Nucleus accumbens (tissue), 56 donors: ENCODE data around the gene SNX1.
"Not testable (repeated sequence)": the region's sequence is repeated elsewhere in the genome, so short reads cannot be mapped to it uniquely, and the experiment has no call there.

Experiments used
- DNase-seq, 56 donors: peaks; one replicate each; lab custom pipeline; 2025; lab: John Stamatoyannopoulos, UW

The SNX1 gene

GRCh38 chr15:64095795-64096667 lies at the start of gene SNX1:
TSS of gene SNX1 (plus strand) at chr15:64095982. CDS start at chr15:64096014, 32 bp downstream.
- DNase-seq = peak; percentile 49 to 97 (median 92)

- DNase-seq = peak in 49 of 56 donors; percentile 11 to 83 (median 50)
Measured at GRCh38 chr15:64046421-64047153, 49.2 kb upstream of the SNX1 start, which contains the start of gene DAPK2. TSS of gene DAPK2 (minus strand) at chr15:64046485. CDS start at chr15:64040261, 6,224 bp downstream.

GRCh38 chr15:64048781-64049460 lies 46.9 kb upstream of the SNX1 start:
- no peak for DNase-seq

DNA sequence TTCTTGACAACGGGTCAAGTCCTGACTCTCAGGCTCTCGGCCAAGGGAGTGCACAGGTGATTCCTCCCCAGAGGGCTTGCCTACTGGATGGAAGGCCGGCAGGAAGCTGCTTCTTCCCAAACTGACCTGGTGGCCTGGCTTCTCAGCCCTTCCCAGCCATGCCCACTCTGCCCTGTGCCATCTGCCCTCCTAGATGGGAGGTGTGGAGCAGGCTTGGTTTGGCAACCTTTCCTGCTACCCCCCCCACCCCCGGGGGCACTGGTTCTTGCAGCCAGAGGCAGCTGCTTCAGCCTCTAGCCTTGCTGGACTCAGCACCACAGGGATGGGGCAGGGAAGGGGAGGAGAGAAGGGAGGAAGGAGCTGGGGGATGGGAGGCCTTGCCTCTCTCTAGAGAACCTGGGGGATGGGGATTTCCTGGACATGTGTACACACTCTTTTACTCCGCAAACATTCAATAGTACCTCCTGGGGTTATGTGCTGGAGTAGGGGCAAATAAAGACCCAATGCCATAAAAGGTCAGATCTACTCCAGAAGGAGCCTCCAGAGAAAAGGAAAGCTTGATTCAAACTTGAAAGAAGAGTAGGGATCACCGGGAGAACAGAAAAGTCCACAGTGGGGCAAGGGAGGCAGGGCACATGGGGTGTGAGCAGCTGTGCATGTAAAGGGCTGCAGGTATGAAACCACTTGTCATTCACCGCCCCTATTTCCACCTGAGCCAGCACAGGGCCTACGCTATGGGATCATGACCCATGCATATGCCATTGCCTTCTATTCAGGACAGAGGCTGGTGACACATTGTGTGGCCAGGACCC lies 45.3 kb upstream of the SNX1 start:
- DNase-seq = no peak

DNA sequence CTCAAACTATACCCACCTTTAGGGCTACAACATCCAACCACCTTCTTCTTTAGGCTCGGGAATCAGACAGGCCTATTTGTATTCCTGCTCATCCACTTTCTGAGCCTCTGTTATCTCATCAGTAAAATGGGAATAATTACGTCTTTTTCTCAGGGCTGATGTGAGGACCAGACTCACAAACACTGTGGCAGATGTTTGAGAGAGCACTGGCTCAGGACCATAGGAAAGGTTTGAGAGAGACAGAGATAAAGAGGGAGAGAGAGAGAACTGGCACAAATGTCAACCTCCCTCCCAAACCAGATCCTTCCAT lies 44.7 kb upstream of the SNX1 start:
- DNase-seq = no peak

GRCh38 chr15:64051407-64052259 lies 44.1 kb upstream of the SNX1 start:
- no peak for DNase-seq

DNA sequence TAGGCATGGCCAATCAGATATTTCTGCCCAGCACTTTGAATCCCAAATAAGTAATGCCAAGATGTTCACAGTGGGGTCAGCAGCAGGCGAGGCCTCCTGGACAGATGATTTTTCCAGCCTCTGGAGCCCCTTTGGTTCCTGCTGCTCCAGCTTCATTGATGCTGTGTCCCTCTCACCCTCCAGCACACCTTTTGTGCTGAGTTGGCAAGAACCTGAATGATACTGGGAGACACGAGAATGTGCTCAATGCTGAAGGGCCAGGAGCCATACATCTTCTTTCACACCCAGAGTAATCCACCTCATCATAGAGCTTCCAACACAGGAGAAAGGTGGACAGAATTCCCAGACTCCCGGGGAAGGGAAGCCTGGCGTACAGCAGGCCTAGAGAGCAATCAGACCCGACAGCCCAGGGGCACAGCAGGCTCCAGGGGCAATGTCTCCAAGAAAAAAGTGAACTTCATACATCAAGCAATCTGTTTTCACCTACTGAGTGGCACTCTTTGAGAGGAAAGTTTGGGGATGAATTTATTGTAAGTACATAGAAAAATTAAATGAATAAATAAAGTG lies 42.8 kb upstream of the SNX1 start:
- DNase-seq = no peak

DNA sequence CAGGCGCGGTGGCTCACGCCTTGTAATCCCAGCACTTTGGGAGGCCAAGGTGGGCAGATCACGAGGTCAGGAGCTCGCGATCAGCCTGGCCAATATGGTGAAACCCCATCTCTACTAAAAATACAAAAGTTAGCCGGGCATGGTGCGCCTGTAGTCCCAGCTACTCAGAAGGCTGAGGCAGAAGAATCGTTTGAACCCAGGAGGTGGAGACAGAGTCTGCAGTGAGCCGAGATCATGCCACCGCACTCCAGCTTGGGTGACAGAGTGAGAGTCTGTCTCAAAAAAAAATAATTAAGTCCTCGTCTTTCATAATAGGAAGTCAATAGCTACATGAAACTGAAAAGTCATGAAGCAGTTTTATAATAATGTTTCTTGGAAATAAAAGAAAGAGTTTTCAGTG lies 42.1 kb upstream of the SNX1 start:
- peak in 1 of 56 donors; percentile 9 for DNase-seq

DNA sequence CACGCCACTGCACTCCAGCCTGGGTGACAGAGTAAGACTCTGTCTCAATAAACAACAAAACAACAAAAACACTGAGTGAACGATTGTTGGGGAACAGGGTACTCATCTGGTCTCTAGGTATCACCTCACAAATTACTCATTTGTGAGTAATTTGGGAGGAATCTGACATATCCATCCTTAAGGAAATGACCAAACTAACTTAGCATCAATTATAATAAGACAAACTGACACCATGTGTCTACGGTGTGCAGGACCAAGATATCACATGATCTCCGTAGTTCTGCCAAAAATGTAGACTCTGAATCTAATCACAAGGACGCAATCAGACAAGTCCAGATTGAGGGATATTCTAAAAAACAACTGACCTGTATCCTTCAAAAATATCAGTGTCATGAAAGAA lies 37.5 kb upstream of the SNX1 start:
- no peak for DNase-seq

DNA sequence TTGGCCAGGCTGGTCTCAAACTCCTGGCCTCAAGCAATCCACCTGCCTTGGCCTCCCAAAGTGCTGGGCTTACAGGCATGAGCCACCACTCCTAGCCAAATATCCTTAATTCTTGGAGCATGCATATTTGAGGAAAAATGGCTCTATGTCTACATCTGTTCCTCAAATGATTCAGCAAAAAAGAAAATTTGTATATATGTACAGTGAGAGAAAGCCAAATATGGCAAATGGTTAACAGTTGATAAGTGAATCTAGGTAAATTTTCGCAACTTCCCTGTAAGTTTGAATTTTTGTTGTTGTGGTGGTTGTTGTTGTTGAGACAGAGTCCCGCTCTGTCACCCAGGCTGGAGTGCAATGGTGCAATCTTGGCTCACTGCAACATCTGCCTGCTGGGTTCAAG lies 36.7 kb upstream of the SNX1 start:
- DNase-seq = not testable (repeated sequence)

- DNase-seq = no peak
Measured at GRCh38 chr15:64060716-64061115, 35.1 kb upstream of the SNX1 start.

GRCh38 chr15:64066451-64066850 lies 29.3 kb upstream of the SNX1 start:
- DNase-seq = no peak

DNA sequence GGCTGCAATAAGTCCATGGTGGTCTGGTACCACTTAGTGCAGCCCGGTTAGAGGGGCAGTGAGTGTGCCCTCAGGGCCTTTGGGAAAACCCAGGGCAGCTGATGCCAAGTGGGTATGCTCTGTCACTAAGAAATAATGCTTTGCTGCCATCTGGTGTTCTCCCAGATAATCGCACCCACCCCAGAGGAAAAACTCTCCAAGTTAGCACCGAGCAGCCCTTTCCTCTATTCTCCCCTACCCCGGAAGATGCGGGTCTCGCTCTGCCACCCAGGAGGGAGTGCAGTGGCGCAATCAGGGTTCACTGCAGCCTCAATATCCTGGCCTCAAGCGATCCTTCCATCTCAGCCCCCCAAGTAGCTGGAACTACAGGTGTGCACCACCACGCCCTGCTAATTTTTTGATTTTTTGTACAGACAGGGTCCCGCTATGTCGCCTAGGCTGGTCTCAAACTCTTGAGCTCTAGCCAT lies 28.2 kb upstream of the SNX1 start:
- DNase-seq = peak in 47 of 56 donors; percentile 8 to 79 (median 38)

DNA sequence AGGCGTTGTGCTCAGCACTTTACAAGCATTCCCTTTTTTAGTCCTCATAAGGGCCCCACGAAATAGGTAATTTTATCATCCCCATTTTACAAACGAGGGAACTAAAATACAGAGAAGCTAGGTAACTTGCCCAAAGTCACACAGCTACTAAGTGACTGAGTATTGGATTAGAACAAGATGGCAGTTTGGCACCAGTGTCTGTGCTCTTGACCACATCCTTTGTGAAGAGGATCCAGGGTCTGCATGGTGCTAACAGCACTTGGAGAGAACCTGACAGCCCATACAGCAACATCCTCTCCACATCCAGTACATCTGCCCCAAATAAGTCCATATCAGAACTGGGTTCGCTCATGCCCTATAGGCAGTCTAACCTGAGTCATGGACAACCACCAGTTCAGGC lies 27.6 kb upstream of the SNX1 start:
- DNase-seq = no peak

- DNase-seq = no peak
Measured at GRCh38 chr15:64070106-64070505, 25.7 kb upstream of the SNX1 start.

DNA sequence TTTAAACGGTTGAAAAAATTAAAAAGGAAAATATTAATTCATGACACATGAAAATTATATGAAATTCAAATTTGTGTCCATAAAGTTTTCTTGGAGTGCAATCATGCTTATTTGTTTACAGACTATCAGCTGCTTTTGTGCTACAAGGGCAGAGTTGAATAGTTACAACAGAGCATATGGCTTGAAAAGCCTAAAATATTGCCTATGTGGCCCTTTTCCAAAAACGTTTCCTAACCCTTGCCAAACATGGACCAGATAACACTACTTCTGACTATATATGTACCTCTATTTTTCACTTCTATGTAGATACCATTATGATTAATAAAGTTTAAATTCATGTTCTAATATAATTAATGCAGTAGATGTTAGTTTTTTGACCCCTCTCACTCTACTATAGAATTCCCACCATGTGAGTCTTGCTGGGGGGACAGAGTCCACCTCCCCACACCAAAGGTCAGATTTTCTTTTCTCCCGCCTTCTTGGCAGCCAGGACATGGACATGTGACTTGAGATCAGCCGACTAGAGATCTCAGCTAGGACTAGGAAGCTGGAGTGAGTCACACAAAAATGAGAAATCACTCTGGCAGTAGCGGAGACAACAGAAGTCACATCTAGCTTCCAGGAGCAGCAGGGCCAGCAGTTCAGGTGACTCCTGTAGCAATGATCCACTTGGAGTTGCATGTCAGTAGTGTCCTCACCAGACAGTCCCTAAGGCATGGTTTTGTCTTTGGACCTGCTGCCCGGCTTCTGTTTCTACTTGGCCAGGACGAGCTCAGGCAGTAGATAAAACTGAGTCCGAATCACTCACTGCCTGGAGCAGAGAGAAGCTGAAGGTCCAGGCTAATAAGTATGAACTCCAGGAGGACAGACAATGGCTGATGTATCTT lies 24.6 kb upstream of the SNX1 start:
- DNase-seq = peak in 20 of 56 donors; percentile 3 to 68 (median 17)

DNA sequence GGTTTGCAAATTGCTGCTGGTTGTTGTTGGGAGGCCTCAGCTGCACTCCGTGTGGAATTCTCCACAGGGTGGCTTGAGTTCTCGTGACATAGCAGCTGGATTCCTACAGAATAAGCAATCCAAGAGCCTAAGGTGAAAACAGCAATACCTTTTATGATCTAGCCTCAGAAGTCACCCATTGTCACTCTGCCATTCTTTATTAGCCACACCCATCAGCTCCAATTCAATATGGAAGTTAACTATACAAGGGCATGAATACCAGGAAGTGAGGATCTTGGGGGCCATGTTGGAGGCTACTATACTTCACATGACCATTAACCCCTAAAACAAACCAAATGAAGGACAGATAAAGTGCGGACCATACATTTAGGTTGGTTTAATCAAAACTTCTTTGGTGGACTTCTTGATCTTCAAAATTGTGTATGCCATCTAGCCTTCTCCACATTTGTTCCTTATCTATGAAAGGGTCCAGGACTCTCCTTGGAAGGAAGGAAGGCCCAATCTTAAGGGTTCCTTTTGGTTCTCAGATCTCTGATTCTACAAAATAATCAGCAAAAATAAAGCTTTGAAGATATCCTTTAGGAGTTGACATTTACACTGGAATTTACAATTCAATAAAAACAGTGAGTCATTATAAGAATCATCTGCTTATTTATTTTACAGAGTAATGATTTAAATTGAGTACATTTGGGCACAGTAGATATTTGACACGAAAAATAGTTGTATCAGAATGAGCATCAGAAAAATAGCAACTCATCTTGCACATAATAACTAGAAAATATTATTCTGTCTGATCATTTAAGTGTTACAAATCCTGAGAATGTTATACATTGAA lies 23.6 kb upstream of the SNX1 start:
- no peak for DNase-seq
